H7 (cell line): ENCODE results near the gene INSYN1. TPM values are rescaled to one million over a fixed set of nuclear protein-coding genes. Genes with fewer than 3 reads are reported as not detected.
A peak's percentile ranks its signal among the peaks of the same experiment; 100 is the strongest.
"Not testable (repeated sequence)": the region's sequence is repeated elsewhere in the genome, so short reads cannot be mapped to it uniquely, and the experiment has no call there.

ENCODE experiments used
- DNase-seq: peaks from one replicate; pipeline ENCODE4 v3.0.0; 2012
- H3K27me3 ChIP-seq: 2 replicates; pipeline ENCODE4 v1.6.0; 2011; ENCODE audit warnings: mild to moderate bottlenecking, low read length; ENCODE audit not compliant: control insufficient read depth, insufficient read depth
- H3K36me3 ChIP-seq: replicated peaks from 2 replicates; pipeline ENCODE4 v1.5.1; 2011; ENCODE audit warnings: low read length; ENCODE audit not compliant: control insufficient read depth, insufficient read depth
- H3K4me3 ChIP-seq: 2 replicates; pipeline ENCODE4 v1.5.1; 2011; ENCODE audit warnings: low read depth, mild to moderate bottlenecking, control low read depth, low read length, moderate library complexity; ENCODE audit not compliant: insufficient read depth
- total RNA-seq: library from RNA; depleted of rRNA; stranded (reverse); fragments of >200 nt; shearing (Covaris generic); gene quantifications from 2 replicates; pipeline ENCODE4 v1.2.3, GENCODE V29; 2014

The INSYN1 gene
- total RNA-seq, 1 experiment from 2014 or later: 5.1 TPM

GRCh38 chr15:73704142-73704868, 48.8 kb downstream of the INSYN1 start:
- H3K4me3 ChIP-seq, DNase-seq, H3K27me3 ChIP-seq: not testable (repeated sequence)
- peaks cover 25% of the 10 kb centered on the region for H3K36me3 ChIP-seq

- DNase-seq, H3K27me3 ChIP-seq, H3K4me3 ChIP-seq: not testable (repeated sequence)
- H3K36me3 ChIP-seq: peaks cover 23% of the 10 kb centered on the region
Measured at GRCh38 chr15:73703601-73704000, 49.5 kb downstream of the INSYN1 start.

GRCh38 chr15:73702311-73703239, 50.6 kb downstream of the INSYN1 start:
- peak; percentile 55 for DNase-seq
- H3K36me3 ChIP-seq: peaks cover 14% of the 10 kb centered on the region
- not testable (repeated sequence) for H3K4me3 ChIP-seq

DNA sequence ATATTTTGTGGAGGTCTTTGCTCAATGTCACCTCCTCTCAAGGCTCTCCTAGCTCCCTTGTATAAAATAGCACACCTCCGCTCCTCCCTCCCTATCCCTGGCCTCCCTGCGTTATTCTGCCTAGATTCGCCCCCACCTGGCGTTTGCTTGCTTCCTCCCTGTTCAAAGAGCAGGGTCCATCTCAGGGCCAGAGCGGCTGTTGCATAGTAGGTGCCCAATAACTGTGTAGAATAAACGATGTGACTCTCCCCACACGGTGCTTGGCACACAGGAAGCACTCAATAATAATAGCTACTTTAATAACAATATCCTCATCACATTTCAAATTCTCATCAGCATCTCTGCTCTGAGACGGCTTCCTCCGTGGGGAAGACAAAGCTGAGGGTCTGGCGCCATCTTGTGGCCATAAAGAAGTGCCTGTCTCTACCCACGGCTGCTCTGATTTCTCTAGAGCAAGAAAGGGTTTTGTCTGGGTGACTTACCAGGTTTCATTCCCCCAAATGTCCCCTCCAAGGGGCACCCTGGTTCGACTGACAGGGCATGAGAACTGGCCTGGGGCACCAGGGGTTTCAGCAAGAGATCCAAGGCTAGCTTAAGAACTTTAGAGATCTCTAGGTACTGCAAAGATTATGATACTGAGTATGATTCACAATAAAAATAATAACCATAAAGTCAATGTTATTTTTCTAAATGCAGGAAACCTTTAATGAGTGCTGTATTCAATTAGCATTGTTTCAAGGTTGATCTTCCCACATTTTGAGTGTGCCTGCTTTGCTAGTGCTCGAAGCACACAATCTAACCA, 52.9 kb downstream of the INSYN1 start:
- peaks cover 6% of the 10 kb centered on the region for H3K36me3 ChIP-seq
- no peak overlapping the region for H3K4me3 ChIP-seq
- H3K27me3 ChIP-seq: no peaks in the 10 kb centered on the region
- DNase-seq: peak; percentile 87

More at GRCh38 chr15:73702311-73703239, 50.6 kb downstream of the INSYN1 start:
- H3K27me3 ChIP-seq: not testable (repeated sequence)

DNA sequence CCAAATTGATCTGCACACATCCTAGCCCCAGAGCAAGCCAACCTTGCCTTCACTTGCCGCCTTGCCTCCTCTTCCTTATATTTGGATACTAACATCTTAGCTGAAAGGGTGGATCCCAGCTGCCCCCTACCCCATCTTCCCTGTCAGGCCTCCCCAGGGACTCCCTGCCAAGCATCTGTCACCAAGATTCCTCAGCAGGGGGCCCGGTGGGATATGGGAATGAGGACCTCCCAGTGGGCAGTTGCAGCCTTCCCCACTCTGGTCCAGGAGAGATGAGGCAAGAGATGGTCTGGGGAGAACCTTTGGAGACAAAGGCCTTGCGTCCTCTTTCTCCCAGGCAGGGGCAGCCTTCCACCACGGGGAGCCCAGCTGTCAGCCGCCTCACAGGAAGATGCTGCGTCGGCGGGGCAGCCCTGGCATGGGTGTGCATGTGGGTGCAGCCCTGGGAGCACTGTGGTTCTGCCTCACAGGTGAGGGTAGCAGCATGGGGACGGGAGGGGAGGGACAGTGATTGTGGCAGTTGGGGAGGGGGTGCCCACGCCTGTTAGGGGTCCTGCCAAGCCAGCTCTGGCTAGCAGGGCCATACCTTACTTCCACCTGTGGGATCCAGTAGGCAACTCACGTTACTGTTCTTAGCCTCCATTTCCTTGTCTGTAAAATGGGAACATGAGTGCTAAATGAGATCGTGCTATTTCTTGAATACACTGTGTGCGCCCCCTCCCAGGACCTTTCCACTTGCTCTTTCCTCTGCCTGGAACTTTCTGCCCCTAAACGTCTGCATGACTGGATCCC, 53.7 kb downstream of the INSYN1 start:
- Histone ChIP-seq H3K4me3 (no peak overlapping the region), H3K27me3 (no peaks in the 10 kb centered on the region), H3K36me3 (peaks cover 3% of the 10 kb centered on the region)
- DNase-seq: peak; percentile 39

GRCh38 chr15:73697033-73697467, 56.1 kb downstream of the INSYN1 start:
- Histone ChIP-seq H3K27me3 (no peaks in the 10 kb centered on the region), H3K36me3 (peaks cover 1% of the 10 kb centered on the region), H3K4me3 (no peak overlapping the region)
- peak; percentile 78 for DNase-seq

DNA sequence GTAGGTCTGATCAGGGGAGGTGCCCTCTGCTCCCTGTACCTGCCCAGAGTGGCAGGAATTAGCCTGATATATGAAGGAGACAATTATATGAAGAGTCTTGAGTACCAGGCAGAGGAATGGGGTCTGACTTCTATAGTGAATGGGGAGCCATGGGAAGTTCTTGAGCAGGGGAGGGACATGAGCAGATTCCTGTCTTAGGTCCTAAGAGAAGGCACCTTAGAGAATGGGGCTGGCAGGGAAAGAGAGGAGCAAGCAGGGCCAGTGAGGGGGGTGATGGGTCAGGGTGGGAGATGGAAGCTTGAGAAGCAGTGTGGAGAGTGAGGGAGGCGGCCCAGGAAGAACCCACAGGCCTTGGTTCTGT, 56.5 kb downstream of the INSYN1 start:
- H3K27me3 ChIP-seq: no peaks in the 10 kb centered on the region
- peaks cover 1% of the 10 kb centered on the region for H3K36me3 ChIP-seq
- DNase-seq: no peak
- no peak overlapping the region for H3K4me3 ChIP-seq

GRCh38 chr15:73695773-73696640, 57.1 kb downstream of the INSYN1 start:
- H3K4me3 ChIP-seq: no peak overlapping the region
- no peaks in the 10 kb centered on the region for H3K27me3 ChIP-seq
- no peak for DNase-seq
- peaks cover 1% of the 10 kb centered on the region for H3K36me3 ChIP-seq

- DNase-seq: no peak
- peaks cover 1% of the 10 kb centered on the region for H3K36me3 ChIP-seq
- no peaks in the 10 kb centered on the region for H3K27me3 ChIP-seq
- no peak overlapping the region for H3K4me3 ChIP-seq
Measured at GRCh38 chr15:73694419-73694818, 58.7 kb downstream of the INSYN1 start.

GRCh38 chr15:73691396-73691795, 61.8 kb downstream of the INSYN1 start:
- H3K4me3 ChIP-seq: no peak overlapping the region
- H3K36me3 ChIP-seq: no peaks in the 10 kb centered on the region; the same call in 1 of the 2 replicates
- peak; percentile 79 for DNase-seq

DNA sequence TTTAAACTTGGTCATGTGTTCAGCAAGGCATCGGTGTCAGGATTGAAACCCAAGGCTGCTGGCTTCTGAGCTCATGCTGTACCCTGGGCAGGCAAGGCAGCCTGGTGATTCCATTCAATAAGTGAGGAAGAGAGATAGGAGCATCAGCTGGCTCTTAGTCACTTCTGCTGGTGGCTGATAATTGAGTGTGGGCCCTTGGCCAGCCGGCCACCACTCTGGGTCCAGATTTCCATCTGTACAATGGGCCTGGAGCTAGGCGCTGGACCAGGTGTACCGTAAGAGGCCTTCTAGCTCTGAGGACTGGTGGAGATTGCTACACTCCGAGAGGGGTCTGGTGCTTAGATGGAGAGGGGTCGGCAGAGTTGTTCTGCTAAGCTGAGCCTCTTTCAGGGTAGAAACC, 64.7 kb downstream of the INSYN1 start:
- Histone ChIP-seq H3K27me3 (no peaks in the 10 kb centered on the region), H3K4me3 (no peak overlapping the region), H3K36me3 (no peaks in the 10 kb centered on the region; the same call in 1 of the 2 replicates)
- DNase-seq: no peak

More at GRCh38 chr15:73691396-73691795, 61.8 kb downstream of the INSYN1 start:
- H3K27me3 ChIP-seq: no peaks in the 10 kb centered on the region

DNA sequence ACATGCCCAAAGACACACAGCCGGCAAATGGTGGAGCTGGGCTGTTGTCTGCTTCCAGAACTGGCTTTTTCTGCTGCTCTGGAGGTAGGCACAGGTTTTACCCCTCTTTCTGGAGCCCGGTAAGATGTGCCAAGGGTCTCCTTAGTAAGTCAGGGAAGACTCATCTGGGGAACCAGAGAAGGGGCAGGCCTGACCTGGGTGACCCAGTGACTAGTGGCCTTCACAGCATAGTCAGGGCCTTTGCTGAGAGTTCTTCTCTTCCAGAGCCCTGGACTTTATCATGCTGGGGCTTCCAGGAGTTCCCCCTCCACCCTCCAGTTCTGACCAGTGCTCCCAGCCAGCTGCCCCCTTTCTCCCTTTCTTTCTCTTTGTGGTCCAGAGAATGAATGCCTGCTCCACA, 65.8 kb downstream of the INSYN1 start:
- Histone ChIP-seq H3K27me3 (no peaks in the 10 kb centered on the region), H3K36me3 (no peaks in the 10 kb centered on the region; the same call in 1 of the 2 replicates), H3K4me3 (no peak overlapping the region)
- DNase-seq: no peak

DNA sequence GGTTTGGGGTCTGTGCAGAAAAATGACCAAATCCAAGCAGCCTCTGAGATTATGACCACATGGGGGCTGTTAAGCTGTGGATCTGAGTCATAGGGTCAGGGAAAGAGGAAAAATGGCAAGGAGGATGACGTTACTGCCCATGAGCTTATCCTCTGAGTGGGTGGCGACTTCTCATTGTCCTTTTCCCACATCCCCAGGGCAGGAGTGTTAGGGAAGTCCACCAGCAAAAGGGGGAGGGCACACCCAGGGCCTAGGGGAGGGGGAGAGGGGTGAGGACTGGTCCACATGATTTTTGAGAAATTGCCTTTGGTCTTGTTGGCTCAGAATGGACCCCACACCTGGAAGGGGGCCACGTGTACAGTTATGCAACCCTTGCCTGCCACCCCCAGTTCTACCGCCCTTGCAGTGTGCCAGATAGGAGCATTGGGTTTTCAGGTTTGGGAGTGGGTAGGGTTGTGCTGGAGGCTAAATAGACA, 66.3 kb downstream of the INSYN1 start:
- Histone ChIP-seq H3K36me3 (no peaks in the 10 kb centered on the region; the same call in 1 of the 2 replicates), H3K27me3 (no peaks in the 10 kb centered on the region), H3K4me3 (no peak overlapping the region)
- no peak for DNase-seq
